HEK293 (cell line): ENCODE data around the gene AFF2.

Experiments
- CTCF ChIA-PET: fragments of 350-600 bp; formaldehyde crosslinking; extraction: SDS; loops from one replicate; lab custom pipeline; 2021; ENCODE audit warnings: antibody characterized with exemption; lab: Yijun Ruan, JAX
- POLR2A ChIA-PET: fragments of 300-600 bp; formaldehyde crosslinking; extraction: SDS; loops from one replicate; lab custom pipeline; 2020; ENCODE audit warnings: antibody characterized with exemption, inconsistent platforms; lab: Yijun Ruan, JAX
- H3K27ac ChIP-seq: fragments of 200-500 bp; sonication (Bioruptor generic); 2 replicates; pipeline ENCODE4 v1.5.1; 2014; ENCODE audit warnings: low read depth, low read length, control low read depth, inconsistent platforms; ENCODE audit errors: extremely low read depth
- H3K36me3 ChIP-seq, 2 experiments: fragments of 200-500 bp in 1 of 2; sonication (Bioruptor generic) in 1 of 2; 1 replicate in 1 of 2; 2 replicates in 1 of 2; pipeline ENCODE4 v1.5.1; 2014 to 2017; ENCODE audit warnings: inconsistent platforms in 2 of 2, low read length in 2 of 2; ENCODE audit not compliant: control insufficient read depth in 2 of 2, insufficient read depth in 1 of 2
- H3K4me1 ChIP-seq: fragments of 200-500 bp; sonication (Bioruptor generic); 2 replicates; pipeline ENCODE4 v1.5.1; 2014; ENCODE audit warnings: mild to moderate bottlenecking, low read length, inconsistent platforms; ENCODE audit not compliant: control insufficient read depth, insufficient read depth
- H3K4me3 ChIP-seq: 2 replicates; pipeline ENCODE4 v1.5.1; 2011; ENCODE audit warnings: low read depth, mild to moderate bottlenecking, control low read depth, low read length, moderate library complexity
- H3K9me3 ChIP-seq: fragments of 200-500 bp; sonication (Bioruptor generic); 2 replicates; pipeline ENCODE4 v1.5.1; 2014; ENCODE audit warnings: low read depth, low read length, inconsistent platforms; ENCODE audit not compliant: control insufficient read depth, insufficient read depth
- GLI4 ChIP-seq: fragments of 450-650 bp; formaldehyde crosslinking; IDR thresholded peaks from 2 replicates; pipeline ENCODE4 v1.5.1; 2016; ENCODE audit warnings: missing biosample characterization, missing genetic modification characterization
- PBX3 ChIP-seq: sonication (generic); formaldehyde crosslinking; IDR thresholded peaks from 2 replicates; pipeline ENCODE4 v1.8.1; 2022; ENCODE audit warnings: mild to moderate bottlenecking, moderate library complexity, missing genetic modification reagents
- SALL2 ChIP-seq: fragments of 450-650 bp; formaldehyde crosslinking; IDR thresholded peaks from 2 replicates; pipeline ENCODE4 v1.5.0; 2017; ENCODE audit warnings: missing biosample characterization, mild to moderate bottlenecking, missing genetic modification characterization, borderline replicate concordance
- YY1 ChIP-seq: fragments of 450-650 bp; formaldehyde crosslinking; IDR thresholded peaks from 2 replicates; pipeline ENCODE4 v1.5.1; 2018; ENCODE audit warnings: missing biosample characterization, missing genetic modification characterization
- ZBTB11 ChIP-seq: fragments of 450-650 bp; formaldehyde crosslinking; conservative IDR thresholded peaks from 2 replicates; pipeline ENCODE4 v1.5.1; 2016; ENCODE audit warnings: low read depth, missing biosample characterization, missing genetic modification characterization
- ZBTB7A ChIP-seq: fragments of 450-650 bp; formaldehyde crosslinking; IDR thresholded peaks from 2 replicates; pipeline ENCODE4 v1.5.1; 2016; ENCODE audit warnings: low read depth, missing biosample characterization, missing genetic modification characterization
- ZFP3 ChIP-seq: fragments of 450-650 bp; formaldehyde crosslinking; IDR thresholded peaks from 2 replicates; pipeline ENCODE4 v1.5.1; 2016; ENCODE audit warnings: low read depth, missing biosample characterization, missing genetic modification characterization
- ZFP69B ChIP-seq: fragments of 450-650 bp; formaldehyde crosslinking; IDR thresholded peaks from 2 replicates; pipeline ENCODE4 v1.5.1; 2016; ENCODE audit warnings: missing biosample characterization, missing genetic modification characterization
- ZIC2 ChIP-seq: fragments of 450-650 bp; formaldehyde crosslinking; IDR thresholded peaks from 2 replicates; pipeline ENCODE4 v1.5.1; 2016; ENCODE audit warnings: missing biosample characterization, missing genetic modification characterization
- ZNF138 ChIP-seq: fragments of 450-650 bp; formaldehyde crosslinking; IDR thresholded peaks from 2 replicates; pipeline ENCODE4 v1.5.1; 2016; ENCODE audit warnings: missing biosample characterization, missing genetic modification characterization, borderline replicate concordance
- ZNF155 ChIP-seq: fragments of 450-650 bp; formaldehyde crosslinking; IDR thresholded peaks from 2 replicates; pipeline ENCODE4 v1.5.1; 2016; ENCODE audit warnings: missing biosample characterization, missing genetic modification characterization
- ZNF157 ChIP-seq: fragments of 450-650 bp; formaldehyde crosslinking; IDR thresholded peaks from 2 replicates; pipeline ENCODE4 v1.5.1; 2016; ENCODE audit warnings: missing biosample characterization, missing genetic modification characterization
- ZNF18 ChIP-seq: fragments of 450-650 bp; formaldehyde crosslinking; IDR thresholded peaks from 2 replicates; pipeline ENCODE4 v1.5.1; 2016; ENCODE audit warnings: missing biosample characterization, missing genetic modification characterization
- ZNF214 ChIP-seq: fragments of 450-650 bp; formaldehyde crosslinking; IDR thresholded peaks from 2 replicates; pipeline ENCODE4 v1.5.1; 2017; ENCODE audit warnings: missing biosample characterization, mild to moderate bottlenecking, missing genetic modification characterization, borderline replicate concordance
- ZNF24 ChIP-seq: fragments of 450-650 bp; formaldehyde crosslinking; IDR thresholded peaks from 2 replicates; pipeline ENCODE4 v1.5.1; 2016; ENCODE audit warnings: missing biosample characterization, missing genetic modification characterization
- ZNF335 ChIP-seq: fragments of 450-650 bp; formaldehyde crosslinking; conservative IDR thresholded peaks from 2 replicates; pipeline ENCODE4 v1.5.1; 2016; ENCODE audit warnings: missing biosample characterization, missing genetic modification characterization
- ZNF341 ChIP-seq: fragments of 450-650 bp; formaldehyde crosslinking; IDR thresholded peaks from 2 replicates; pipeline ENCODE4; 2016; ENCODE audit warnings: low read depth, missing biosample characterization, missing genetic modification characterization
- ZNF394 ChIP-seq: fragments of 450-650 bp; formaldehyde crosslinking; IDR thresholded peaks from 2 replicates; pipeline ENCODE4 v1.5.1; 2016; ENCODE audit warnings: missing biosample characterization, missing genetic modification characterization, mild to moderate bottlenecking, moderate library complexity, borderline replicate concordance
- ZNF433 ChIP-seq: fragments of 450-650 bp; formaldehyde crosslinking; IDR thresholded peaks from 2 replicates; pipeline ENCODE4 v1.5.1; 2016; ENCODE audit warnings: missing biosample characterization, missing genetic modification characterization, low read depth
- ZNF473 ChIP-seq: fragments of 450-650 bp; formaldehyde crosslinking; IDR thresholded peaks from 2 replicates; pipeline ENCODE4 v1.5.1; 2017; ENCODE audit warnings: missing biosample characterization, missing genetic modification characterization
- ZNF513 ChIP-seq: fragments of 450-650 bp; IDR thresholded peaks from 2 replicates; pipeline ENCODE4 v1.5.1; 2018; ENCODE audit warnings: missing biosample characterization, missing genetic modification characterization
- ZNF623 ChIP-seq: fragments of 450-650 bp; formaldehyde crosslinking; IDR thresholded peaks from 2 replicates; pipeline ENCODE4 v1.5.1; 2016; ENCODE audit warnings: missing biosample characterization, missing genetic modification characterization
- ZNF677 ChIP-seq: fragments of 450-650 bp; IDR thresholded peaks from 2 replicates; pipeline ENCODE4 v1.5.0; 2018; ENCODE audit warnings: missing biosample characterization, mild to moderate bottlenecking, missing genetic modification characterization, moderate library complexity
- ZNF747 ChIP-seq: fragments of 450-650 bp; formaldehyde crosslinking; IDR thresholded peaks from 2 replicates; pipeline ENCODE4 v1.5.1; 2016; ENCODE audit warnings: missing biosample characterization, missing genetic modification characterization
- ZNF791 ChIP-seq: fragments of 450-650 bp; formaldehyde crosslinking; IDR thresholded peaks from 2 replicates; pipeline ENCODE4 v1.5.1; 2016; ENCODE audit warnings: missing biosample characterization, missing genetic modification characterization
- ZNF837 ChIP-seq: fragments of 450-650 bp; formaldehyde crosslinking; IDR thresholded peaks from 2 replicates; pipeline ENCODE4 v1.5.1; 2016; ENCODE audit warnings: missing biosample characterization, missing genetic modification characterization
- ZSCAN16 ChIP-seq: fragments of 450-650 bp; formaldehyde crosslinking; IDR thresholded peaks from 2 replicates; pipeline ENCODE4 v1.5.1; 2016; ENCODE audit warnings: missing biosample characterization, missing genetic modification characterization

Gene AFF2

GRCh38 chrX:148643460-148643859 is 143.0 kb downstream of the AFF2 start:
- POLR2A ChIA-PET = no interaction called here
- Histone ChIP-seq H3K4me1 (no peaks in the 10 kb centered on the region), H3K9me3 (no peaks in the 10 kb centered on the region; the same call in 1 of the 2 replicates), H3K36me3 (no peaks in the 10 kb centered on the region), H3K4me3 (no peak overlapping the region), H3K27ac (no peak overlapping the region)
- no peak for TF ChIP-seq ZNF335
- TF ChIP-seq ZNF24 (tag by site-specific recombination) = no peak
- TF ChIP-seq ZBTB11 (tag by site-specific recombination) = no peak
- no peak for TF ChIP-seq ZNF791
- no peak for TF ChIP-seq ZNF394 (tag by site-specific recombination)
- no peak for TF ChIP-seq ZNF157 (tag by site-specific recombination)
- no peak for TF ChIP-seq SALL2 (tag by site-specific recombination)
- no peak for TF ChIP-seq ZSCAN16
- TF ChIP-seq ZNF18 (tag by site-specific recombination) = no peak
- TF ChIP-seq ZNF837 (tag by site-specific recombination) = no peak
- TF ChIP-seq ZNF747 = no peak
- no peak for TF ChIP-seq ZFP3 (tag by site-specific recombination)
- TF ChIP-seq ZNF623 (tag by site-specific recombination) = no peak
- no peak for TF ChIP-seq ZIC2
- no peak for TF ChIP-seq ZNF138 (tag by site-specific recombination)
- TF ChIP-seq YY1 = no peak
- TF ChIP-seq ZNF677 (tag by site-specific recombination) = no peak
- TF ChIP-seq ZFP69B (tag by site-specific recombination) = no peak
- no peak for TF ChIP-seq ZNF155 (tag by site-specific recombination)
- no peak for TF ChIP-seq ZNF433
- CTCF ChIA-PET = no interaction called here

- Histone ChIP-seq H3K4me1 (no peaks in the 10 kb centered on the region), H3K36me3 (no peaks in the 10 kb centered on the region), H3K9me3 (no peaks in the 10 kb centered on the region; the same call in 1 of the 2 replicates), H3K4me3 (no peak overlapping the region), H3K27ac (no peak overlapping the region)
- POLR2A ChIA-PET = no interaction called here
- CTCF ChIA-PET = no interaction called here
- no peak for TF ChIP-seq GLI4 (tag by site-specific recombination)
- TF ChIP-seq ZBTB7A (tag by site-specific recombination) = no peak
- no peak for TF ChIP-seq ZNF473 (tag by site-specific recombination)
- TF ChIP-seq ZNF214 (tag by site-specific recombination) = no peak
- no peak for TF ChIP-seq ZNF341
- TF ChIP-seq ZBTB11 (tag by site-specific recombination) = no peak
- no peak for TF ChIP-seq ZNF513 (tag by site-specific recombination)
- TF ChIP-seq PBX3 (CRISPR knock-in tag) = no peak
These were observed 147.2 kb downstream of the AFF2 start for GRCh38 chrX:148647651-148648050.
